PFSK-1 (cell line): ENCODE results near the gene TTC39B.

Experiments used
- FOXP2 ChIP-seq: optimal IDR thresholded peaks from 2 replicates; pipeline ENCODE3; 2011; ENCODE audit warnings: borderline replicate concordance, control low read depth, inconsistent platforms; ENCODE audit not compliant: insufficient read depth; ENCODE audit errors: extremely low read length, extremely low read depth
- POLR2AphosphoS5 ChIP-seq: IDR thresholded peaks from 2 replicates; pipeline ENCODE4 v1.6.1; 2012; ENCODE audit warnings: low read depth, mild to moderate bottlenecking, control low read depth, low read length, moderate library complexity
- SIN3A ChIP-seq: IDR thresholded peaks from 2 replicates; pipeline ENCODE4 v1.6.1; 2012; ENCODE audit warnings: mild to moderate bottlenecking, low read length, moderate library complexity, borderline replicate concordance; ENCODE audit not compliant: insufficient read depth
- TAF1 ChIP-seq: IDR thresholded peaks from 2 replicates; pipeline ENCODE4 v1.6.1; 2012; ENCODE audit warnings: low read length, control low read depth, borderline replicate concordance; ENCODE audit not compliant: insufficient read depth
- TF ChIP-seq, protein P1 (sequence below), 2 experiments: IDR thresholded peaks; 2 replicates each; pipeline versions ENCODE4 v1.6.1 to v1.8.0; 2011 to 2012; ENCODE audit warnings: low read depth in 2 of 2, low read length in 2 of 2, control low read depth in 1 of 2, inconsistent platforms in 1 of 2, mild to moderate bottlenecking in 1 of 2, moderate library complexity in 1 of 2; ENCODE audit not compliant: insufficient read depth in 1 of 2

Gene TTC39B

DNA sequence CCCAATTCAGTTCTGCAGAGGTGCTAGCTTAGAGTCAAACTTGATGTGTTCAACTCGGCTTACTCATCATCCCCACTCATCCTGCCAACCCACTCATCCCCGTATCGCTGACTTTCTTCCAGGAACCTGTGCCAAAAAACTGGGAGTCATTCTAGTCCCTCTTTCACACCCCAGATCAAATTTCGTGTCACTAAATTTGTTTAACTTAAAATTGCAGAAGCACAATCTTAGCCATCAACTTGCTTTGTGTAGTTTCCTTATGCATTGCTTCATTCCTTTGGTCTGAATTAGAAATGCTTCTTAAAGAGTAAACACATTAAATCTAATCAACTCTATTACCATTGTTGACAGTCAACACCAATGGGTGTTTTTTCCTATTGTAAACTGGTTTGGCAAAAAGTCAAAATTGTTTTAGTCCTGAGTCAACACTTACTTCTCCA is 162.4 kb downstream of the TTC39B start:
- TF ChIP-seq FOXP2 = no peak
- no peak for TF ChIP-seq SIN3A
- TF ChIP-seq, protein P1, sequence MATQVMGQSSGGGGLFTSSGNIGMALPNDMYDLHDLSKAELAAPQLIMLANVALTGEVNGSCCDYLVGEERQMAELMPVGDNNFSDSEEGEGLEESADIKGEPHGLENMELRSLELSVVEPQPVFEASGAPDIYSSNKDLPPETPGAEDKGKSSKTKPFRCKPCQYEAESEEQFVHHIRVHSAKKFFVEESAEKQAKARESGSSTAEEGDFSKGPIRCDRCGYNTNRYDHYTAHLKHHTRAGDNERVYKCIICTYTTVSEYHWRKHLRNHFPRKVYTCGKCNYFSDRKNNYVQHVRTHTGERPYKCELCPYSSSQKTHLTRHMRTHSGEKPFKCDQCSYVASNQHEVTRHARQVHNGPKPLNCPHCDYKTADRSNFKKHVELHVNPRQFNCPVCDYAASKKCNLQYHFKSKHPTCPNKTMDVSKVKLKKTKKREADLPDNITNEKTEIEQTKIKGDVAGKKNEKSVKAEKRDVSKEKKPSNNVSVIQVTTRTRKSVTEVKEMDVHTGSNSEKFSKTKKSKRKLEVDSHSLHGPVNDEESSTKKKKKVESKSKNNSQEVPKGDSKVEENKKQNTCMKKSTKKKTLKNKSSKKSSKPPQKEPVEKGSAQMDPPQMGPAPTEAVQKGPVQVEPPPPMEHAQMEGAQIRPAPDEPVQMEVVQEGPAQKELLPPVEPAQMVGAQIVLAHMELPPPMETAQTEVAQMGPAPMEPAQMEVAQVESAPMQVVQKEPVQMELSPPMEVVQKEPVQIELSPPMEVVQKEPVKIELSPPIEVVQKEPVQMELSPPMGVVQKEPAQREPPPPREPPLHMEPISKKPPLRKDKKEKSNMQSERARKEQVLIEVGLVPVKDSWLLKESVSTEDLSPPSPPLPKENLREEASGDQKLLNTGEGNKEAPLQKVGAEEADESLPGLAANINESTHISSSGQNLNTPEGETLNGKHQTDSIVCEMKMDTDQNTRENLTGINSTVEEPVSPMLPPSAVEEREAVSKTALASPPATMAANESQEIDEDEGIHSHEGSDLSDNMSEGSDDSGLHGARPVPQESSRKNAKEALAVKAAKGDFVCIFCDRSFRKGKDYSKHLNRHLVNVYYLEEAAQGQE (IDR thresholded peaks at IDR 0.05; ENCODE audit: insufficient read depth in 1 of 2, low read depth in 2 of 2, low read length in 2 of 2) = no peak
- no peak for TF ChIP-seq POLR2AphosphoS5
- no peak for TF ChIP-seq TAF1

DNA sequence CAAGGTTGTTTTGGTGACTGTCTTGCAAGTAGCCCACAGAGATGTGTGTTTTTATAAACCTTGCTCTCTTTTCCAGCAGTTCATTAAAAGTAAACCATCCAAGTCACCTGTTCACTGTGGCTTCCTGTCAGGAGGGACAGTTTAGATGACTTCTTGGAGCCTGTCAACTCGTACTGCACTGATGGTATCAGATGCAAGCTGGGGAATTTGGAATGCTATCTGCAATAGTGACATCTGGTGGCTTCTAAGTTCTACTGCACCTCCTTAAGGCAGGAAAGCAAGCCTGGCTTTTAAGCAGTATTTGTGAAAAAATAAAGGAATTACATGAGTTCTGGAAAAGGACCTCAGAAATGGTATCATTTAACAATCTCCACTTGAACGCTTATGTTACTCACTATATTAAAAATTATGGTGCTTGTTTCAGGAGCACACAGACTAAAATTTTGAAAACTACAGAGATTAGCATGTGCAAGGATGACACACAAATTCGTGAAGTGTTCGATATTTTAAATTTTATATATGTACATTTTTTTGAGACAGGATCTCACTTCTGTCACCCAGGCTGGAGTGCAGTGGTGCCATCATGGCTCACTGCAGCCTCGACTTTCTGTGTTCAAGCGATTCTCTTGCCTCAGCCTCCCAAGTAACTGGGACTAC is 164.0 kb downstream of the TTC39B start:
- no peak for TF ChIP-seq SIN3A
- no peak for TF ChIP-seq TAF1
- TF ChIP-seq POLR2AphosphoS5 = no peak
- TF ChIP-seq FOXP2 = no peak
- TF ChIP-seq, protein P1 (IDR thresholded peaks at IDR 0.05; ENCODE audit: insufficient read depth in 1 of 2, low read depth in 2 of 2, low read length in 2 of 2) = no peak

DNA sequence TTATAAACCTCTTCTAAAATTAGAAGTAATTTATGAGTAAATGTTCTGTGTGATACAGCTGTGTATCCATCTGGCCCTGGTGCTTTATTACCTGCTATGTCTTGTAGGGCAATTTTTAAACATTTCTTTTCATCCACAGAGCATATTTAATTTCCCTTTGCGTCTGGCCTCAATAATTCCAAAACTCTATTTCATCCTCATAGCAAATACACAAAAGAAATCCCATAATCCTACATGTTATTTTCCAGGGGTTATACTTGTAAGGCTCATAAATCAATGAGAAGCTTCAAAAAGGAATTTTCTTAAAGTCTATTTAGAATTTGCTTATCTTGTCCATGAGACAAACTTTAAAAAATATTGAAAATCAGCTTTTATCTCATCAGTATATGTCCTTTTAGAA is 167.0 kb downstream of the TTC39B start:
- TF ChIP-seq FOXP2 (no peak), SIN3A (no peak), TAF1 (no peak), POLR2AphosphoS5 (no peak)
- TF ChIP-seq, protein P1 (IDR thresholded peaks at IDR 0.05; ENCODE audit: insufficient read depth in 1 of 2, low read depth in 2 of 2, low read length in 2 of 2) = no peak

DNA sequence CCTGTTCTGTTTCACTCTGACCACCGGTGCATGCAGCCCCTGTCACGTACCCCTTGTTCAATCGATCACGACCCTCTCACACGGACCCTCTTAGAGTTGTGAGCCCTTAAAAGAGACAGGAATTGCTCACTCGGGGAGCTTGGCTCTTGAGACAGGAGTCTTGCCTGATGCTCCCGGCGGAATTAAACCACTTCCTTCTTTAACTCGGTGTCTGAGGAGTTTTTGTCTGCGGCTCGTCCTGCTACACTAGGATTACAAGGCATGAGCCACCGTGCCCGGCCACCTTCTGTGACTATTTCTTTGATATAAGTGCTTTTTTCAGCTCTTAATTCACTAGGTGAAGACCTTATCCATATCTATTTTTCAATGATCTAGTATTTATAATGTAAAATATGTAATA is 167.5 kb downstream of the TTC39B start:
- TF ChIP-seq, protein P1 (IDR thresholded peaks at IDR 0.05; ENCODE audit: insufficient read depth in 1 of 2, low read depth in 2 of 2, low read length in 2 of 2) = no peak
- TF ChIP-seq SIN3A = no peak
- TF ChIP-seq POLR2AphosphoS5 = no peak
- no peak for TF ChIP-seq FOXP2
- no peak for TF ChIP-seq TAF1

DNA sequence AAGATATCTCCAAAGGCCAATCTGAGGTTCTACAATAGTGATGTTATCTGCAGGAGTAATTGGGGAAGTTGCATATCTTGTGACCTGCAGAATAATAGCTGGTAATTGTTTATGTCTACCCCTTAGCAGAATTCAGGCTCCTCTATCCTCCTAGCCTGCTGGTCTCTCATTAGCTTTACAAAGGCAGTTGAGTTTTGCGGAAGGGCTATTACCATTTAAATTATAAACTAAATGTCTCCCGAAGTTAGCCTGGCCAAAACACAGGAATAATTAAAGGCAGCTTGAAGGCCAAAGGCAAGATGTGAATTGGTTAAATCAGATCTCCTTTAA is 168.7 kb downstream of the TTC39B start:
- TF ChIP-seq FOXP2 (no peak), POLR2AphosphoS5 (no peak), TAF1 (no peak), SIN3A (no peak)
- TF ChIP-seq, protein P1 (IDR thresholded peaks at IDR 0.05; ENCODE audit: insufficient read depth in 1 of 2, low read depth in 2 of 2, low read length in 2 of 2) = no peak
